GM18861 (cell line): ENCODE measurements around the gene DPAGT1.
"Not testable (repeated sequence)": the region's sequence is repeated elsewhere in the genome, so short reads cannot be mapped to it uniquely, and the experiment has no call there.

Source experiments
- ATAC-seq: cut with Tn5 transposase; IDR thresholded peaks from one replicate; pipeline ENCODE4 v1.9.1; 2021; ENCODE audit not compliant: unreplicated experiment

The DPAGT1 gene

GRCh38 chr11:119059128-119059527 is 42.5 kb downstream of the DPAGT1 start:
- ATAC-seq: not testable (repeated sequence)

- ATAC-seq: peak; percentile 83
Measured at GRCh38 chr11:119057000-119057769, 44.5 kb downstream of the DPAGT1 start, which contains the start of gene HYOU1. Gene HYOU1 (minus strand): TSS chr11:119057205. CDS start chr11:119056160, 1,045 bp downstream.

GRCh38 chr11:119056421-119056999 is 45.1 kb downstream of the DPAGT1 start:
- no peak for ATAC-seq

GRCh38 chr11:119055901-119056300 is 45.8 kb downstream of the DPAGT1 start:
- no peak for ATAC-seq

GRCh38 chr11:119054418-119054817 is 47.2 kb downstream of the DPAGT1 start:
- ATAC-seq: no peak

GRCh38 chr11:119052163-119052814 is 49.4 kb downstream of the DPAGT1 start:
- no peak for ATAC-seq

- ATAC-seq: peak; percentile 46
Measured at GRCh38 chr11:119051440-119052162, 50.1 kb downstream of the DPAGT1 start.

- ATAC-seq: no peak
Measured at GRCh38 chr11:119049081-119049480, 52.6 kb downstream of the DPAGT1 start.

- ATAC-seq: no peak
Measured at GRCh38 chr11:119048644-119049043, 53.0 kb downstream of the DPAGT1 start.

GRCh38 chr11:119047205-119047604 is 54.4 kb downstream of the DPAGT1 start:
- no peak for ATAC-seq
